Liver (tissue), 2 donors: ENCODE results near the gene SLC39A13.

ENCODE experiments used
- MAX ChIP-seq: IDR thresholded peaks from 2 replicates; pipeline ENCODE4 v1.6.1; 2016; ENCODE audit warnings: antibody characterized with exemption
- TF ChIP-seq, protein P1 (sequence below): fragments of 150-350 bp; IDR thresholded peaks from 2 replicates; pipeline ENCODE4 v1.5.1; 2017; ENCODE audit warnings: improper control_type of control experiment, low read depth, low read length; ENCODE audit not compliant: missing input control
- donor health status: healthy.

DNA sequence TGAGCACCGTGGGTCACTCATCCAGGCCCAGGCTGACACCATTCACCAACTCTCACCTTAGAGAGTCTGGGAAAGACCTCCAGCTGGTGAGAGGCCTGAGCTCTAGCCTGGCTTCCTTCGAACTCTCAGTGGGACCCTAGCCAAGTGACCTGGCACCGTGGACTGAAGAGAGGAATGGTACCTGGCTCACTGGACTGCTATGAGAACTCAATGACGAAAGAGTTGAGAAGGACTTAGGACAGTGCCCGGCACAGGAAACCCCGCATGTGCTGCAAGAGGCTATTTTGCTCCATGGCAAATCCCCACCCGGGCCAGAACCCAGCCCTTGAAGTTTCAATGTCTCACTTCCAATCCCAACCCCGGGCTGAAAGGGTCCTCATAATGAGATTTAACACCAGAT, 41.2 kb downstream of the SLC39A13 start:
- TF ChIP-seq, protein P1, sequence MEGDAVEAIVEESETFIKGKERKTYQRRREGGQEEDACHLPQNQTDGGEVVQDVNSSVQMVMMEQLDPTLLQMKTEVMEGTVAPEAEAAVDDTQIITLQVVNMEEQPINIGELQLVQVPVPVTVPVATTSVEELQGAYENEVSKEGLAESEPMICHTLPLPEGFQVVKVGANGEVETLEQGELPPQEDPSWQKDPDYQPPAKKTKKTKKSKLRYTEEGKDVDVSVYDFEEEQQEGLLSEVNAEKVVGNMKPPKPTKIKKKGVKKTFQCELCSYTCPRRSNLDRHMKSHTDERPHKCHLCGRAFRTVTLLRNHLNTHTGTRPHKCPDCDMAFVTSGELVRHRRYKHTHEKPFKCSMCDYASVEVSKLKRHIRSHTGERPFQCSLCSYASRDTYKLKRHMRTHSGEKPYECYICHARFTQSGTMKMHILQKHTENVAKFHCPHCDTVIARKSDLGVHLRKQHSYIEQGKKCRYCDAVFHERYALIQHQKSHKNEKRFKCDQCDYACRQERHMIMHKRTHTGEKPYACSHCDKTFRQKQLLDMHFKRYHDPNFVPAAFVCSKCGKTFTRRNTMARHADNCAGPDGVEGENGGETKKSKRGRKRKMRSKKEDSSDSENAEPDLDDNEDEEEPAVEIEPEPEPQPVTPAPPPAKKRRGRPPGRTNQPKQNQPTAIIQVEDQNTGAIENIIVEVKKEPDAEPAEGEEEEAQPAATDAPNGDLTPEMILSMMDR: no peak
- TF ChIP-seq MAX: no peak
